HUES48 (cell line): ENCODE results near the gene GPR158.

Experiments
- H3K27ac ChIP-seq: one replicate; pipeline ENCODE4 v1.7.0; 2013; ENCODE audit warnings: low read depth, low read length, inconsistent platforms
- H3K27me3 ChIP-seq: 2 replicates; pipeline ENCODE4 v1.6.1; 2013; ENCODE audit warnings: mild to moderate bottlenecking, low read length; ENCODE audit not compliant: control insufficient read depth, insufficient read depth
- H3K36me3 ChIP-seq: 2 replicates; pipeline ENCODE4 v1.6.1; 2013; ENCODE audit warnings: low read length; ENCODE audit not compliant: control insufficient read depth, insufficient read depth
- H3K4me1 ChIP-seq: 2 replicates; pipeline ENCODE4 v1.6.1; 2013; ENCODE audit warnings: mild to moderate bottlenecking, low read length; ENCODE audit not compliant: control insufficient read depth, insufficient read depth
- H3K4me3 ChIP-seq: 2 replicates; pipeline ENCODE4 v1.5.1; 2013; ENCODE audit warnings: mild to moderate bottlenecking, low read depth, low read length
- H3K9ac ChIP-seq: 2 replicates; pipeline ENCODE4 v1.6.1; 2013; ENCODE audit warnings: mild to moderate bottlenecking, low read depth, low read length, moderate library complexity
- H3K9me3 ChIP-seq: 2 replicates; pipeline ENCODE4 v1.6.1; 2013; ENCODE audit warnings: low read length; ENCODE audit not compliant: control insufficient read depth, insufficient read depth

GPR158 gene

GRCh38 chr10:25263931-25264330, 89.1 kb downstream of the GPR158 start:
- Histone ChIP-seq H3K27me3 (no peaks in the 10 kb centered on the region), H3K9me3 (no peaks in the 10 kb centered on the region), H3K27ac (no peak overlapping the region), H3K9ac (no peak overlapping the region), H3K4me1 (no peaks in the 10 kb centered on the region), H3K4me3 (no peak overlapping the region), H3K36me3 (no peaks in the 10 kb centered on the region)

GRCh38 chr10:25278180-25278579, 103.4 kb downstream of the GPR158 start:
- Histone ChIP-seq H3K9ac (no peak overlapping the region), H3K4me1 (no peaks in the 10 kb centered on the region), H3K27me3 (no peaks in the 10 kb centered on the region), H3K27ac (no peak overlapping the region), H3K9me3 (peaks cover 20% of the 10 kb centered on the region), H3K36me3 (no peaks in the 10 kb centered on the region), H3K4me3 (no peak overlapping the region)

- peaks cover 22% of the 10 kb centered on the region for H3K9me3 ChIP-seq
- no peaks in the 10 kb centered on the region for H3K36me3 ChIP-seq
- H3K4me3 ChIP-seq = no peak overlapping the region
- H3K27ac ChIP-seq = no peak overlapping the region
- H3K4me1 ChIP-seq = no peaks in the 10 kb centered on the region
- H3K27me3 ChIP-seq = no peaks in the 10 kb centered on the region
- no peak overlapping the region for H3K9ac ChIP-seq
Measured at GRCh38 chr10:25280076-25280475, 105.3 kb downstream of the GPR158 start.

GRCh38 chr10:25280573-25280972, 105.8 kb downstream of the GPR158 start:
- Histone ChIP-seq H3K4me1 (no peaks in the 10 kb centered on the region), H3K36me3 (no peaks in the 10 kb centered on the region), H3K4me3 (no peak overlapping the region), H3K9me3 (peaks cover 27% of the 10 kb centered on the region), H3K27ac (no peak overlapping the region), H3K27me3 (no peaks in the 10 kb centered on the region), H3K9ac (no peak overlapping the region)

- Histone ChIP-seq H3K9me3 (peaks cover 19% of the 10 kb centered on the region), H3K4me3 (no peak overlapping the region), H3K27ac (no peak overlapping the region), H3K36me3 (no peaks in the 10 kb centered on the region), H3K9ac (no peak overlapping the region), H3K27me3 (no peaks in the 10 kb centered on the region), H3K4me1 (no peaks in the 10 kb centered on the region)
Measured at GRCh38 chr10:25285809-25286208, 111.0 kb downstream of the GPR158 start.

- no peaks in the 10 kb centered on the region for H3K4me1 ChIP-seq
- no peaks in the 10 kb centered on the region for H3K36me3 ChIP-seq
- H3K4me3 ChIP-seq = no peak overlapping the region
- H3K27ac ChIP-seq = no peak overlapping the region
- H3K9ac ChIP-seq = no peak overlapping the region
- H3K27me3 ChIP-seq = no peaks in the 10 kb centered on the region
- H3K9me3 ChIP-seq = peaks cover 19% of the 10 kb centered on the region
Measured at GRCh38 chr10:25288181-25288580, 113.4 kb downstream of the GPR158 start.

- no peaks in the 10 kb centered on the region for H3K9me3 ChIP-seq
- no peaks in the 10 kb centered on the region for H3K4me1 ChIP-seq
- H3K9ac ChIP-seq = no peak overlapping the region
- peak overlapping the region; percentile 28 for H3K27ac ChIP-seq
- no peak overlapping the region for H3K4me3 ChIP-seq
- H3K27me3 ChIP-seq = no peaks in the 10 kb centered on the region
- no peaks in the 10 kb centered on the region for H3K36me3 ChIP-seq
Measured at GRCh38 chr10:25294032-25294926, 119.5 kb downstream of the GPR158 start.

GRCh38 chr10:25296324-25296723, 121.5 kb downstream of the GPR158 start:
- Histone ChIP-seq H3K9ac (no peak overlapping the region), H3K4me3 (no peak overlapping the region), H3K36me3 (no peaks in the 10 kb centered on the region), H3K4me1 (peaks cover 11% of the 10 kb centered on the region; the same call in 1 of the 2 replicates), H3K27ac (no peak overlapping the region), H3K27me3 (no peaks in the 10 kb centered on the region), H3K9me3 (no peaks in the 10 kb centered on the region)

- peaks cover 11% of the 10 kb centered on the region; the same call in 1 of the 2 replicates for H3K4me1 ChIP-seq
- H3K36me3 ChIP-seq = no peaks in the 10 kb centered on the region
- H3K27ac ChIP-seq = no peak overlapping the region
- H3K4me3 ChIP-seq = no peak overlapping the region
- no peaks in the 10 kb centered on the region for H3K27me3 ChIP-seq
- no peak overlapping the region for H3K9ac ChIP-seq
- no peaks in the 10 kb centered on the region for H3K9me3 ChIP-seq
Measured at GRCh38 chr10:25297466-25297865, 122.7 kb downstream of the GPR158 start.

- peaks cover 11% of the 10 kb centered on the region; the same call in 1 of the 2 replicates for H3K4me1 ChIP-seq
- H3K27ac ChIP-seq = no peak overlapping the region
- H3K9ac ChIP-seq = no peak overlapping the region
- H3K27me3 ChIP-seq = no peaks in the 10 kb centered on the region
- H3K4me3 ChIP-seq = no peak overlapping the region
- no peaks in the 10 kb centered on the region for H3K9me3 ChIP-seq
- no peaks in the 10 kb centered on the region for H3K36me3 ChIP-seq
Measured at GRCh38 chr10:25300073-25300472, 125.3 kb downstream of the GPR158 start.

GRCh38 chr10:25304606-25305005, 129.8 kb downstream of the GPR158 start:
- Histone ChIP-seq H3K36me3 (no peaks in the 10 kb centered on the region), H3K9ac (no peak overlapping the region), H3K27ac (no peak overlapping the region), H3K4me3 (no peak overlapping the region), H3K9me3 (no peaks in the 10 kb centered on the region), H3K27me3 (no peaks in the 10 kb centered on the region), H3K4me1 (peaks cover 11% of the 10 kb centered on the region; the same call in 1 of the 2 replicates)
